ENCODE results near the gene CLEC12A.
"Not testable (repeated sequence)": the region's sequence is repeated elsewhere in the genome, so short reads cannot be mapped to it uniquely, and the experiment has no call there.

The CLEC12A gene

DNA sequence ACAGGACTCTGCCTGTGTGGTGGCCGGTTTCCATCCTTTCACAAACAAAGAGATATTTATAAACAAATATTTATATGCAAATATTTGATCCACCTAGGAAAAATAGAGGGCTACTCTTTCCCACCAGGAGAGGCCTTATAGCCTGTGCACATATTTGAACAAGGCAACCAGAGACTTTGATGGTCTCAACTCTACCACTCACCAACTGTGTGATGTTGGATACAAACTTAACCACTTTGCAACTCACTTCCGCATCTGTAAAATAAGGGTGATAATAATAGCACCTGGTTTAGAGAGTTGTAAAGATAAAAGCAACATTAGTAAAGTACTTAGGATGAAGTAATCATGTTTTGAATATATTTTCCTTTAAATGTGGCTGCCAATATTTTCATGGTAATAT is 1.5 kb upstream of the CLEC12A start:
- DNase-seq (ENCODE audit: low read depth, low spot score) = no peak

DNA sequence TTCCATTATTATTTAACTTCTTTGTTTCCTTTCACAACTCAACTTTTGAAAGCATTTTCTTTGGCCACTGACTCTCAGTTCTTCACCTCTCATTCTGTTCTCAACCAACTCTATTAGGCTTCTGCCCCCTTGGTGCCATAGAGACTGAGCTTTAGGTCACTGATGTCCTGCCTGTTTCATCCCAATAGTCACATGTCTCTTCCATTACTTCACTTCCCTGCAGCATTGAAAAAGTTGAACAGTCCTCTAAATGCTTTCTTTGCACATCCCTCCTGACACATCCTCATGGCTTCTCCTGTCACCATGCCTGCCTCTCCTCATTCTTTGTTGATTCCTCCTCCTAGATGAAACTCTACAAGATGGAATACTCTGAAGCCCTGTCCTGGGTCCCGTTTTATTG is 2.7 kb downstream of the CLEC12A start:
- DNase-seq (ENCODE audit: low read depth, low spot score) = no peak

DNA sequence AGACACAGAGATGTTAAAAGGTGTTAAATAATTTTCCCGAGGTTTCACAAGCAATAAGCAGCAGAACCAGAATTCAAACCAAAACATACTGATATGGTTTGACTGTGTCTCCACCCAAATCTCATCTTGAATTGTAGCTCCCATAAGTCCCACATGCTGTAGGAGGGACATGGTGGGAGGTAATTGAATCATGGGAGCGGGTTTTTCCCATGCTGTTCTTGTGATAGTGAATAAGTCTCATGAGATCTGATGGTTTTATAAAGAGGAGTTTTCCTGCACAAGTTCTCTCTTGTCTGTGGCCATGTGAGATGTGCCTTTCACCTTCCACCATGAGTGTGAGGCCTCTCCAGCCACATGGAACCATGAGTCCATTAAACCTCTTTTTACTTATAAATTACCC is 3.5 kb downstream of the CLEC12A start:
- not testable (repeated sequence) for DNase-seq (ENCODE audit: low read depth, low spot score)

DNA sequence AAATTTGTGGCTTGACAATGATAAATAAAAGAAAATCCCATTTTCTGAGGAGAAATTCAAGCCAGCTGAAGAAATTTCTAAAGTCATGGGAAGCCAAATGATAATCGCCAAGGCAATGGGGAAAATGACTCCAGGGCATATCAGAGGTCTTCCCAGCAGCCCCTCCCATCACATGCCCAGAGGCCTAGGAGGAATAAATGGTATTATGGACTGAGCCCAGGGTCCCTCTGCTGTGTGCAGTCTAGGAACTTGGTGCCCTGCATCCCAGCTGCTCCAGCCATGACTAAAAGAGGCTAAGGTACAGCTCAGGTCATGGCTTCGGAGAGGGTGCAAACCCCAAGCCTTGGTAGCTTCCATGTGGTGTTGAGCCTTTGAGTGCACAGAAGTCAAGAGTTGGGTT is 4.4 kb downstream of the CLEC12A start:
- DNase-seq (ENCODE audit: low read depth, low spot score) = no peak

DNA sequence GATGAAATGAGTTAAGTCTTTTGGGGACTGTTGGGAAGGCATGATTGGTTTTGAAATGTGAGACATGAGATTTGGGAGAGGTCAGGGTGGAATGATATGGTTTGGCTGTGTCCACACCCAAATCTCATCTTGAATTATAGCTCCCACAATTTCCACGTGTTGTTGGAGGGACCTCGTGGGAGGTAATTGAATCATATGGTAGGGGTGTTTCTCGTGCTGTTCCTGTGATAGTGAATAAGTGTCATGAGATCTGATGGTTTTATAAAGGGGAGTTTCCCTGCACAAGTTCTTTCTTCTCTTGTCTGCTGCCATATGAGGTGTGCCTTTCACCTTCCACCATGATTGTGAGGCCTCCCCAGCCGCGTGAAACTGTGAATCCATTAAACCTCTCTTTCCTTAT is 5.4 kb downstream of the CLEC12A start:
- DNase-seq (ENCODE audit: low read depth, low spot score) = not testable (repeated sequence)

DNA sequence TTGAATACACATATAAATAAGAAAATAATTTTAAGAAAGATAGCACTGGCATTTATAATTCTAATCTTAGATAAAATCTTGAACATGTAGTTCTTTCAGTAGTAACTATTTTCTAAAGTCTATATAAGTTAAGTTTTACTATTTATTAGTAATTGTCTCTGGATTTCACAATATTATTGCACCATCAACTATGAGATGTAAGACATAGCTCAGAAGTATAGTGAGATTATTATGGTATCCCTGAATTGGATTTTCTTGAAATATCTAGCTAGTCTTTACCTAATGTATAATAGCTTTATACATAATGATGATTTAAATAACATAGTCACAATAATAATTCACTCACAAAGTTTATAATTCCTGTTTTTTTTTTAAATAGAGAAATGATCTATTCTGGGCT is 6.7 kb downstream of the CLEC12A start:
- DNase-seq (ENCODE audit: low read depth, low spot score) = no peak

DNA sequence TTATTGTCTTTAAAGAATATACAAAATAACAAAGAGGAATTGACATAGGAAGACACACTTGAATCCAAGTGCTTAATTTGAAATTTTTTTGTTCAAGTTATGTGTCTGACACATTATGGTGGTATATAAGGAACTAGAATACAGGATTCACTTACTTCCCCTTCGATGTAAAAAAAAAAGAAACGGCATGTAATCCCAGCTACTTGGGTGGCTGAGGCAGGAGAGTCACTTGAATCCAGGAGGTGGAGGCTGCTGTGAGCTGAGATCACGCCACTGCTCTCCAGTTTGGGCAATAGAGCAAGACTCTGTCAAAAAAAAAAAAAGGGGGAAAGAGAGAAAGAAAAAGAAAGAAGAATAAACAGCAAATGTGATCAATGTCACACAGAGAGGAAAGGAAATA is 8.9 kb downstream of the CLEC12A start:
- DNase-seq (ENCODE audit: low read depth, low spot score) = no peak

DNA sequence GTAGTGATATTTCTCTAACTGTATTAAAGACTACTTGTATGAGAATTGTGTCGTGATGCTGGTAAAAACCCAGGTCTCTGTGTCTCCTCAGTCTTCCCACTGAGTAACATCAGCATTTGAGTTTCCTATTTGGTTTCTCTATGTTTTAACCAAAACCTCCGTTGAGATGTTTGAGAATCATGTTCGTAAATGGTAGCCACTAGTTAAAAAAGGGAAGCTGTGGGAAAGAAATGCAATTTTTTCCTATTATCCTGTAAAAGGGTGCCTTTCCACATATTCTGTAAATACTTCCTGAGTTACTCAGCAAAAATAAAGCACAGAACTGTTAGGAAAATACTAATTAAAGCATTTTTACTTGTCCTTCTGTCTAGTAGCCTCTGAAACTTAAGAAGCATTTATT is 20.7 kb downstream of the CLEC12A start:
- DNase-seq (ENCODE audit: low read depth, low spot score) = no peak

DNA sequence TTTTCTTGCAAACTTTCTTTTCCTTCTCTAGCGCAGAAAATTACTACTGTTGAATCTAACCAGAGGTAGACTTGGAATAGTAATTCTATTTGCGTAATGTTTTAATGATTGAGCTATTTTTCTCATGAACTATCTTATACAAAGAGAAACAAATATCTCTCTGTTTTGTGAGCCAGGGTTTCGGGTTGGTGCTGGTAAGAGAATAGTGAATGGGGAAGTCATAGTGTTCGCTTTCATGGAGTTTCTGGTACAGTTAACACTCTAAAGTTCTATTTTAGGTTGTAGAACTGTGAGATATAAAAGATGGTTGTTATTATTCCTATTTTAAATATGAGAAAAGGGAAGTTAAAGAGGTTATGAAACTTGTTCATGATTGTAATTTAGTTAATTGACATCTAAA is 21.1 kb downstream of the CLEC12A start:
- DNase-seq (ENCODE audit: low read depth, low spot score) = no peak

DNA sequence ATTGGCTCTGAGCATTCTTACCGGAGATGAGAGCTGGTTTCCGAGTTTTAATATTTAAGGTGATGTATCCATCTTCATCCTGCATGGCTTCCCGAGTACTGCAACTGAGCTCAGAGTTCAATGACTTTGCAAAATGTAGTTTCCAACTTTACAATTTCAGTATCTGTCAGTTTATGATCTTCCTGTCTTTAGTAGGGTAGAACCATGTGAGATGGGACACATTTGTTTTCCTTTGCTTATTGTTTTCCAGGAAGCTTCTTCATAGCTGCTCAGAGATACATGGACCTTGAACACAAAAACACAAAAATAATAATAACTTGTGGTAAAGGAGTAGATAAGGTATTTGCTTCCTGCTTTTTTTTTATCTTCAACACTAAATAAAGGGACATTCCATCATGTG is 27.8 kb downstream of the CLEC12A start, which contains the start of gene CLEC1B:
CLEC1B (minus strand) TSS at position 106 of the 400 bp plus-strand sequence; CDS start at position 85, 21 bp downstream.
- no peak for DNase-seq (ENCODE audit: low read depth, low spot score)

DNA sequence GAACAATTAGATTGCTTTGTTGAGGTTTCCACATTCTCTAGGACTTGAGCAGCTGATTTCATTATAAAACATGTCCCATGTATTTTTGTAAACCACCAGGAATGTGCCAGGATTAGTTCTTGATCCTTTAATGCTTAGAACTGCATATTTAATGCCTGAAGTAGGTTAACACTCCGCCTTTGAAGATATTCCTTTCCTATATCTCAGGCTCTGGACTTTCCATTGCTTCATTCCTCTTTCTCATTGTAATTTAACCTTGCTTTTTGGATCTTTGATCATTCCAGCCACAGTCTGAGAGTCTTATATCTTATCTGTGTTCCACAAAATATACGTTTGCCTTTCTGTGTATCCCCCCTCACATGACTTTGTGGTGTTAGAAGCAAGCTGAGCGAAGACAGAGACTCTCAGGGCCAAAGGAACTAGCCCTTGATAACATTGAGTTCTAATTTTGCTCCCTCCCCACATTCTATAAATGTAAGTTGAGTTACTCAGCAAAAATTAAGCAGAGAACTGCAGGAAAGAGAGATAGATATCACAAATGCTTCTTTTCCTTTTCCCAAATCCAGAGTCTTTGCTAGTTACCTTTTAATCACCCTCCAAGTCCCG is 30.1 kb downstream of the CLEC12A start:
- no peak for DNase-seq (ENCODE audit: low read depth, low spot score)

DNA sequence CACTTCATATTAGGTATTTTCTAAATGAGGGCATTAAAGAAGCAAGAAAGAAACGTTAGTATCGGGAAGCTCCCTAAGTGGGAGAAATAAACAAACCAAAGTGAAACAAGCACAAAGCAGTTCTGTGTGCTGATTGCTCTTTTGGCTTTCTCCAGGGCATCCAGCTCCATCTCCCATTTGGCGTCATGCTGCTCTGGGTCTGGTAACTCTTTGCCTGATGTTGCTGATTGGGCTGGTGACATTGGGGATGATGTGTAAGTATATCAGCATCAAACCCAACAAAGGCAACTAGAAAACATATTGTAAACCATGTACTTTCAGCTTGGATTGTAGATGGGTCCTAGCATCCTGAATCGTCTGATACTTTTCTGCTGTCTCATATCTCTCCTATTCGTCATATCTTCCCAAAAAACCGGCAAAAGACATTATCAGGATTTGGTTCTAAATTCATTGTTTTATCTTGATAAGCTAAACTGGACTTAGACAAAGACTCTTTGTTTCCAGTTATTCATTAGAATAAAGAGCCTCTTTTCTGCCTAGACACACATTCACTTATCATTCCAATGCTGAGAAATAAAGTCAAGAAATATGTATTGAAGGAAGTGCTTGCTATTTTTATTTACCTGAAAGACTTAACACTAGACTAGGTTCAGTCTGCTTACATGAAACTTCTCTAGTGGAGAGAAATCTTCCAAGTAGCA is 41.6 kb downstream of the CLEC12A start:
- no peak for DNase-seq (ENCODE audit: low read depth, low spot score)

DNA sequence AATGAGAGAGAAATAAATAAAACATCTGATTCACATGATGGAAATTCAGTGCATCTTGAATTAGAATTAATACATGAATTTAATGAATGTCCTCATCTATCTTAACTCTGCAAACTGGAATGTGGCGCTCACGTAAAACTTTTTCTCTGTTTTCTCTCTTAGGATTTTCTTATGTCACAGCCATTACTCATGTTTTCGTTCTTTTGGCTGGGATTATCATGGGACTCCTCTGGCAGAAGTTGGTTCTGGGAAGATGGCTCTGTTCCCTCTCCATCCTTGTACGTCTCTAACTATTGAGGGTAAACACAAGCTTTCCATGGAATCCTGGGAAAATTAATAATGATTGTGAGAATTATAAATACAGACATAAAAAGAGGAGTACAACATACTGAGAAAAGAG is 44.2 kb downstream of the CLEC12A start:
- DNase-seq (ENCODE audit: low read depth, low spot score) = no peak

DNA sequence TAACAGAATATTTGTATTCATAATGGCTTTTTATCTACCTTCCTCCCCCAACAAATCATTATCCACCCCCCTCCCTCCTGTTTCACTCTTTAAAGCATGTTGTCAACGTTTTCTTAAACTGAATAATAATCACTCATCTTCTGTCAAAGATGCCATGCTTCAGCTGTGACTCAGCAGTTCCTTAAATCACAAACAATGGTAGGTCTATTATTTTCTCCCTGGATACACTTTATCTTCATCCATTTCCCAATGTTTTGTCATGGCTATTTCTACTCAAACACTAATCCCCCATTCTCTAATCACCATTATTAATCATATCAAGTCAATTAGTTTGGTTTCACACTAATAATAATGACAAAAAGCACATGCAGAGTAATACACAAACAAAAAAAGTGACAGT is 45.7 kb downstream of the CLEC12A start:
- DNase-seq (ENCODE audit: low read depth, low spot score) = no peak

DNA sequence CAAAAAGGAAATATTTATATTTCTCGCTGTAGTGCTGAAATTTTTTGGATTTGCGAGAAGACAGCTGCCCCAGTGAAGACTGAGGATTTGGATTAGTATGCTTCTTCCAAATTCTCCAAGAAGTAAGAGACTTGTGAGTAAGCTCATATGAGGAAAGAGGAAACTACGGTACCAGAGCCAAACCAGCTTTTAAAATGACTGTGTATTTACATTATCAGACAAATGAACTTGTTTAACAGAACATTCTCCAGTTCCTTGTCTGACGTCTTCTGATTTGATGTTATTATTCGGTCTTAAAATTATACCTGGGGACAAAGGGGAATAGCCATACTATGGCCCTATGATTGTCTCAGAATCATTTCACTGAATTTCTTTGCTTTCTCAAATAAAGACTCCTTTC is 47.2 kb downstream of the CLEC12A start:
- DNase-seq (ENCODE audit: low read depth, low spot score) = no peak

DNA sequence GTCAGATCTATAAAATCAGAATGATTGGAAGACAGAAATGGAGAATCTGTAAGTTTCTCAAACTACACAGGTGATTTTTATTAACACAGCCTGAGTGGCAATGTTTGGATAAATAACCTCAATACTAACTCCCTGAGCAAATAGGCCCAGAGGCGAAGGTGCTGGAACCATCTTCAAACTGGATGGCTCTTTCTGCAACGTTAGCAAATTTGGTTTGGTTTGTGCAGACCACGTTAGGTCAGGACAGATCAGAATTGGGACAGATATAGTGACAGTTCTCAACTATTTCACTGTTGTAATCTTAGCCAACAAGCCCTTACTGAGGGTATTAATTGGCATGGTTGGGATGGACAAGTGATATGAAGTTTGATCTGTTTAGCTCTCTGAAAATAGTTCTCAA is 50.1 kb downstream of the CLEC12A start:
- no peak for DNase-seq (ENCODE audit: low read depth, low spot score)

DNA sequence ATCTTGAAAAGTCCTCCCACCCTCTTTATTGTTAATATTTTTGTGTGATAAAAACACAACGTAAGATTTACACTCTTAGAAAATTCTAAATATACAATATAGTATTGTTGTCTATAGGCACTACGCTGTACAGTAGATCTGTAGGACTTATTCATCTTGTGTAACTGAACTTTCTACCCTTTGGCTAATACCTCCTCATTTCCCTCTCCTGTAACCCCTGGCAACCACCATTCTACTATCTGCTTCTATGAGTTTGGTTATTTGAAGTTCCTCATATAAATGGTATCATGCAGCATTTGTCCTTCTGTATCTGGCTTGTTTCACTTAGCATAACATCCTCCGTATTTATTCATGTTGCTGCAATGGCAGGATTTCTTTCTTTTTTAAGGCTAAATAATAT is 54.0 kb downstream of the CLEC12A start:
- no peak for DNase-seq (ENCODE audit: low read depth, low spot score)

DNA sequence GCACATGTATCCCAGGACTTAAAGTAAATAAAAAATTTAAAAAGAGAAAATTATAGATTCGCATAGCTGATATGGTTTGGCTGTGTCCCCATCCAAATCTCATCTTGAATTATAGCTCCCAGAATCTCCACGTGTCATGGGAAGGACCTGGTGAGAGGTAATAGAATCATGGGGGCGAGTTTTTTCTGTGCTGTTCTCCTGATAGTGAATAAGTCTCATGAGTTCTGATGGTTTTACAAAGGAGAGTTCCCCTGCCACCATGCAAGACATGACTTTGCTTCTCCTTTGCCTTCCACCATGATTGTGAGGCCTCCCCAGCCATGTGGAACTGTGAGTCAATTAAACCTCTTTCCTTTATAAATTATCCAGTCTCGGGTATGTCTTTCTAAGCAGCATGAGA is 55.5 kb downstream of the CLEC12A start:
- DNase-seq (ENCODE audit: low read depth, low spot score) = not testable (repeated sequence)

DNA sequence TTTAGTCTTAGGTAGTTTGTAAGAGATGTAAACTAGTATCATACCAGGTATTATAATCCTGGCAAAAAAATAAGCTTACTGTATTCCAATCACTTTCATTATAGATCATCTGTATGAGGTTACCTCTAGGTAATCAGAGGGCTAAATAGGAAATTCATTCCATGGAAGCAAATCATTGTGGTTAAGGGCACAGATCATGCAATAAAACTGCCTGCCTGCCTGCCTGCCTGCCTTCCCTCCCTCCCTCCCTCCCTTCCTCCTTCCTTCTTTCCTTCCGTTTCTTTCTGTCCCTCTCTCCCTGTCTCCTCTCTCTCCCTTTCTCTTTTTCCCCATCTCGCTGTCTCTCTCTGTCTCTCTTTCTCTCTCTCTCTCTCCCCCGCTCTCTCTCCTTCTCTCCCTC is 56.1 kb downstream of the CLEC12A start:
- no peak for DNase-seq (ENCODE audit: low read depth, low spot score)

DNA sequence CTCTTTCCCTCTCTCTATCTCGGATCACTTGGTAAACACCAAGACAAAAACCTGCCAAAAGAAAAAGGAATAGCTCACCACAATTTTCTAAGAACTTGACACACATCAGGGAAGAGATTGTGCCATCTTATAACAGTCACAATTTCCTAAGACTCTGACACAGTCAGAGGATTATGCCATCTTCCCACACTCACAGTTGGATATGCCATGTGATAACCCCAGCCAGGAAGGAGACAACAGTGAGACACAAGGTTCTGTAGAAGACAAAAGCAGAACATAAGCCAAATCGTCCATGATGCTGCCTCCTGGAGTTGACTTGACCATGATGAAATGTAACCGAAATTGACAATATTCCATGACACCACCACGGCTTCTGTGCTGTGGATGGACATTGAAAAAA is 56.5 kb downstream of the CLEC12A start:
- no peak for DNase-seq (ENCODE audit: low read depth, low spot score)

DNA sequence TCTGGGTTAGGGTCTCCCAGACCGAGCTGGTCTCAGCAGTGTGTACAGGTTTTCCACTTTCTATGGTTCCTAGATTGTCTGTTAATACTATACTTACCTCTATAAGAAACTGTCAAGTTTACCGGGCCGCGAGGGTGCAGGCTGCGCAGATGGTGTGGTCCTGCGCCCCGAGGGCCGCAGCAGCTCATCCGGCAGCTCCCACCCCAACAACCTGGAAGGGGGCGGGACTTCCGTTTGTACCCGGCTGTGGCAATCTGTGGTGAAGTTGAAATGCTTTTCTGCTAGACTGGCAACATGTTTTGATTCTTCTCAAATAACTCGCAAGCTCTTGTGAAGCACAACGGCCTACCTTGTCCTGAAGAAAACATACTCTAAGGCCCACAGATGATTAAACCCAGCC is 59.2 kb downstream of the CLEC12A start, which contains the start of gene CLEC9A:
CLEC9A (plus strand) TSS at position 237 of the 400 bp plus-strand sequence. CDS start 22,006 bp downstream, outside the sequence.
- DNase-seq (ENCODE audit: low read depth, low spot score) = no peak

DNA sequence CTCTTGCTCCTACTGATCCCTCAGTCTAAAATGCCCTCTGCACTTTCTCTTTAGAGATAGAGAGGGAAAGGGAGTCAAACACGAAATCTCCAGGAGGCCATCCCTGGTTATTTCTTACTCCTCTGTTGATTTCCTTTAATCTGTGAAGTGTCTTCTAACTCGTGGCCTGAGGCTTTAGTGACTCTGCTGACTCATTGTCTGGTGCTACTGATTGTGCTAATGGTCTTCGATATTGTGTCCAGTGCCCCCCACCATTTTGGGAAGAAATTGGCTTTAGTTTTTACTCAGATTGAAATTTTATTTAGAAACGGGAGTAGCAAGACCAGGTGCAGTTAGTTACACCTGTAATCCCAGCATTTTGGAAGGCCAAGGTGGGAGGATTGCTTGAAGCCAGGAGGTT is 60.1 kb downstream of the CLEC12A start:
- no peak for DNase-seq (ENCODE audit: low read depth, low spot score)

DNA sequence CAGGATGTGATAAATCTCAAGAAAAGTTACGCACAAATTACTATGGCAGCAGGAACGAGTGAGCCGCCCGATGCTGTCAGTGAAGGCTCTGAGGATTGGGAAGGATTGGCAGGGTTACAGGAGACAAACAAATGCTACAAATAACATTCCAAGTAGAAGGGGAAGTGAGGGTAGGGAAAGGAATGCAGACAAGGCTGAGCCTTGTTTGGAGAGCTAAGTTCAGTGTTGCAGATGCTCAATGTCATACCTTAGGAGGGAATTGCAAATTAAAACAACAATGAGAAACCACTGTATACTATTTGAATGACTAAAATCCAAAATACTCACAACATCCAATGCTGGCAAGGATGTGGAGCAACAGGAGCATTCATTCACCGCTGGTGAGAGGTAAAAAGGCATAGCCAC is 60.6 kb downstream of the CLEC12A start:
- no peak for DNase-seq (ENCODE audit: low read depth, low spot score)
